Measurements from ENCODE around the gene ATP10A. TPM values are rescaled to one million over a fixed set of nuclear protein-coding genes. Genes with fewer than 3 reads are reported as not detected.

ATP10A gene
- total RNA-seq, 1 experiment from 2014 or later, result 0.02 TPM

DNA sequence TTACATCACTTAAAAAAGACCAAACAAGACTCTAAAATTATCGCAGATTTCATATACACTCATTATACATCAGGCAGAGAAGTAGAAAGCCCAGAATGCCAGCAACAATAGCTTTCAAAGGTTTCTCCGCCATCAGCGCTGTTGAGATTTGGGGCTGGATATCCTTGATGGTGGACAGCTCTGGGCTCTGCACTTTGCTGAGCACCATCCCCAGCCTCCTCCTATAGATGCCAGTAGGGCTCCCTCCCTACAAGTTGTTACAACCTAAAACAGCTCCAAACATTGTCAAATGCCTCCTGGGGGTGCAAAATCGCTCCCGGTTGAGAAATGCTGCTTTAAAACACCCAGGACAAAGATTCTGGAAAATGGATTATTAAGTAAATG lies 73.5 kb downstream of the ATP10A start:
- CTCF ChIA-PET, result no interaction called here

More for the DNA sequence above, 73.5 kb downstream of the ATP10A start:
- Histone ChIP-seq H3K9me3 (ENCODE audit: control insufficient read depth in 1 of 2, insufficient read depth in 1 of 2, low read depth in 1 of 2, low read length in 2 of 2) (peaks cover 6 to 25% of the 10 kb centered on the region in 2 experiments; a peak in 2 of 4 replicates), H3K27me3 (ENCODE audit: insufficient read depth, low read length) (no peaks in the 10 kb centered on the region), H3K79me2 (ENCODE audit: insufficient read depth, low read length) (no peaks in the 10 kb centered on the region), H3K27ac (ENCODE audit: low read depth, low read length) (no peak overlapping the region), H3K9me2 (ENCODE audit: insufficient read depth) (no peaks in the 10 kb centered on the region), H3K9ac (ENCODE audit: low read length) (no peak overlapping the region), H2AFZ (ENCODE audit: low read depth, low read length, poor library complexity, severe bottlenecking) (no peak overlapping the region), H3K4me2 (ENCODE audit: low read length) (no peak overlapping the region), H3K36me3 (ENCODE audit: control insufficient read depth in 1 of 2, insufficient read depth in 2 of 2, low read length in 2 of 2) (no peaks in the 10 kb centered on the region), H3K4me1 (ENCODE audit: control insufficient read depth in 1 of 2, insufficient read depth in 2 of 2, low read length in 2 of 2) (no peaks in the 10 kb centered on the region), H3K4me3 (replicated peaks in 1 of 2; ENCODE audit: low read depth in 1 of 2, low read length in 2 of 2) (no peak overlapping the region), H4K20me1 (ENCODE audit: insufficient read depth) (no peaks in the 10 kb centered on the region)
- BruUV-seq (replicated peaks), result no TSS peak
- ATAC-seq (no peak), DNase-seq (ENCODE audit: low read depth, low spot score) (no peak)
- ChIA-PET RAD21 (ENCODE audit: low non-redundant PET in 1 of 2, low total read pairs in 2 of 2, uncharacterized antibody in 2 of 2, unreplicated experiment in 2 of 2) (no interaction called here), POLR2A (no interaction called here)
- TF ChIP-seq EZH2phosphoT487 (IDR thresholded peaks at IDR 0.05; ENCODE audit: borderline replicate concordance) (no peak), JUND (IDR thresholded peaks at IDR 0.05) (no peak), CBX3 (IDR thresholded peaks at IDR 0.05; ENCODE audit: low read depth) (no peak), ZNF274 (IDR thresholded peaks at IDR 0.05; ENCODE audit: low read depth, low read length) (no peak), ZFX (IDR thresholded peaks at IDR 0.05) (no peak)
- TF ChIP-seq, protein P1, sequence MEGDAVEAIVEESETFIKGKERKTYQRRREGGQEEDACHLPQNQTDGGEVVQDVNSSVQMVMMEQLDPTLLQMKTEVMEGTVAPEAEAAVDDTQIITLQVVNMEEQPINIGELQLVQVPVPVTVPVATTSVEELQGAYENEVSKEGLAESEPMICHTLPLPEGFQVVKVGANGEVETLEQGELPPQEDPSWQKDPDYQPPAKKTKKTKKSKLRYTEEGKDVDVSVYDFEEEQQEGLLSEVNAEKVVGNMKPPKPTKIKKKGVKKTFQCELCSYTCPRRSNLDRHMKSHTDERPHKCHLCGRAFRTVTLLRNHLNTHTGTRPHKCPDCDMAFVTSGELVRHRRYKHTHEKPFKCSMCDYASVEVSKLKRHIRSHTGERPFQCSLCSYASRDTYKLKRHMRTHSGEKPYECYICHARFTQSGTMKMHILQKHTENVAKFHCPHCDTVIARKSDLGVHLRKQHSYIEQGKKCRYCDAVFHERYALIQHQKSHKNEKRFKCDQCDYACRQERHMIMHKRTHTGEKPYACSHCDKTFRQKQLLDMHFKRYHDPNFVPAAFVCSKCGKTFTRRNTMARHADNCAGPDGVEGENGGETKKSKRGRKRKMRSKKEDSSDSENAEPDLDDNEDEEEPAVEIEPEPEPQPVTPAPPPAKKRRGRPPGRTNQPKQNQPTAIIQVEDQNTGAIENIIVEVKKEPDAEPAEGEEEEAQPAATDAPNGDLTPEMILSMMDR (IDR thresholded peaks at IDR 0.05 in 2 of 3, conservative IDR thresholded peaks at IDR 0.05 in 1 of 3; ENCODE audit: borderline replicate concordance in 1 of 3, insufficient read depth in 1 of 3, low read depth in 2 of 3, low read length in 2 of 3), result no peak
- TF ChIP-seq, protein P2, sequence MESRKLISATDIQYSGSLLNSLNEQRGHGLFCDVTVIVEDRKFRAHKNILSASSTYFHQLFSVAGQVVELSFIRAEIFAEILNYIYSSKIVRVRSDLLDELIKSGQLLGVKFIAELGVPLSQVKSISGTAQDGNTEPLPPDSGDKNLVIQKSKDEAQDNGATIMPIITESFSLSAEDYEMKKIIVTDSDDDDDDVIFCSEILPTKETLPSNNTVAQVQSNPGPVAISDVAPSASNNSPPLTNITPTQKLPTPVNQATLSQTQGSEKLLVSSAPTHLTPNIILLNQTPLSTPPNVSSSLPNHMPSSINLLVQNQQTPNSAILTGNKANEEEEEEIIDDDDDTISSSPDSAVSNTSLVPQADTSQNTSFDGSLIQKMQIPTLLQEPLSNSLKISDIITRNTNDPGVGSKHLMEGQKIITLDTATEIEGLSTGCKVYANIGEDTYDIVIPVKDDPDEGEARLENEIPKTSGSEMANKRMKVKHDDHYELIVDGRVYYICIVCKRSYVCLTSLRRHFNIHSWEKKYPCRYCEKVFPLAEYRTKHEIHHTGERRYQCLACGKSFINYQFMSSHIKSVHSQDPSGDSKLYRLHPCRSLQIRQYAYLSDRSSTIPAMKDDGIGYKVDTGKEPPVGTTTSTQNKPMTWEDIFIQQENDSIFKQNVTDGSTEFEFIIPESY (IDR thresholded peaks at IDR 0.05; ENCODE audit: extremely low read depth, insufficient replicate concordance, low read length), result no peak
- intact Hi-C loops (cut with micrococcal nuclease), result no loop called here
